HepG2 (cell line): ENCODE results near the gene UPK1A.
A peak's percentile ranks its signal among the peaks of the same experiment; 100 is the strongest.

Source experiments
- ATF2 ChIP-seq: sonication (generic); formaldehyde crosslinking; IDR thresholded peaks from 2 replicates; pipeline ENCODE4 v1.4.0; 2020; ENCODE audit warnings: missing genetic modification reagents
- BRCA1 ChIP-seq: sonication (generic); formaldehyde crosslinking; IDR thresholded peaks from 2 replicates; pipeline ENCODE4 v1.4.0; 2020; ENCODE audit warnings: missing genetic modification reagents
- HOMEZ ChIP-seq: IDR thresholded peaks from 2 replicates; pipeline ENCODE4 v1.6.1; 2016; ENCODE audit warnings: low read depth
- NCOA1 ChIP-seq: sonication (generic); formaldehyde crosslinking; IDR thresholded peaks from 2 replicates; pipeline ENCODE4 v1.9.0; 2021; ENCODE audit warnings: missing genetic modification reagents
- ZNF646 ChIP-seq: sonication (generic); formaldehyde crosslinking; IDR thresholded peaks from 2 replicates; pipeline ENCODE4 v1.9.0; 2021; ENCODE audit warnings: mild to moderate bottlenecking, missing genetic modification reagents
- ZNF713 ChIP-seq: sonication (generic); formaldehyde crosslinking; IDR thresholded peaks from 2 replicates; pipeline ENCODE4 v1.4.0; 2020; ENCODE audit warnings: mild to moderate bottlenecking, missing genetic modification reagents
- TF ChIP-seq, protein P1 (sequence below): sonication (generic); formaldehyde crosslinking; IDR thresholded peaks from 2 replicates; pipeline ENCODE4 v1.8.1; 2022; ENCODE audit warnings: mild to moderate bottlenecking, missing genetic modification reagents
- TF ChIP-seq, protein P2 (sequence below): sonication (generic); formaldehyde crosslinking; IDR thresholded peaks from 2 replicates; pipeline ENCODE4 v1.5.1; 2020; ENCODE audit warnings: missing genetic modification reagents, mild to moderate bottlenecking, borderline replicate concordance
- TF ChIP-seq, protein P3 (sequence below): sonication (generic); formaldehyde crosslinking; IDR thresholded peaks from 2 replicates; pipeline ENCODE4 v1.5.0; 2020; ENCODE audit warnings: mild to moderate bottlenecking, missing genetic modification reagents, moderate library complexity

DNA sequence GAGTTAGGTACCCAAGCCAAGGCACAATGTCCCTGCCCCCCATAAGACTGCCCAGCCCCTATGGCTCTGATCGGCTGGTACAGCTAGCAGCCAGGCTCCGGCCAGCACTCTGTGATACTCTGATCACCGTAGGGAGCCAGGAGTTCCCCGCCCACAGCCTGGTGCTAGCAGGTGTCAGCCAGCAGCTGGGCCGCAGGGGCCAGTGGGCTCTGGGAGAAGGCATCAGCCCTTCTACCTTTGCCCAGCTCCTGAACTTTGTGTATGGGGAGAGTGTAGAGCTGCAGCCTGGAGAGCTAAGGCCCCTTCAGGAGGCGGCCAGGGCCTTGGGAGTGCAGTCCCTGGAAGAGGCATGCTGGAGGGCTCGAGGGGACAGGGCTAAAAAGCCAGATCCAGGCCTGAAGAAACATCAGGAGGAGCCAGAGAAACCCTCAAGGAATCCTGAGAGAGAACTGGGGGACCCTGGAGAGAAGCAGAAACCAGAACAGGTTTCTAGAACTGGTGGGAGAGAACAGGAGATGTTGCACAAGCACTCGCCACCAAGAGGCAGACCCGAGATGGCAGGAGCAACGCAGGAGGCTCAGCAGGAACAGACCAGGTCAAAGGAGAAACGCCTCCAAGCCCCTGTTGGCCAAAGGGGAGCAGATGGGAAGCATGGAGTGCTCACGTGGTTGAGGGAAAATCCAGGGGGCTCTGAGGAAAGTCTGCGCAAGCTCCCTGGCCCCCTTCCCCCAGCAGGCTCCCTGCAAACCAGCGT is 48.5 kb downstream of the UPK1A start:
- TF ChIP-seq BRCA1 (CRISPR knock-in tag) (no peak), ATF2 (no peak), NCOA1 (CRISPR knock-in tag) (no peak), HOMEZ (CRISPR knock-in tag) (no peak), ZNF713 (CRISPR knock-in tag) (no peak), ZNF646 (CRISPR knock-in tag) (no peak)
- TF ChIP-seq, protein P1, sequence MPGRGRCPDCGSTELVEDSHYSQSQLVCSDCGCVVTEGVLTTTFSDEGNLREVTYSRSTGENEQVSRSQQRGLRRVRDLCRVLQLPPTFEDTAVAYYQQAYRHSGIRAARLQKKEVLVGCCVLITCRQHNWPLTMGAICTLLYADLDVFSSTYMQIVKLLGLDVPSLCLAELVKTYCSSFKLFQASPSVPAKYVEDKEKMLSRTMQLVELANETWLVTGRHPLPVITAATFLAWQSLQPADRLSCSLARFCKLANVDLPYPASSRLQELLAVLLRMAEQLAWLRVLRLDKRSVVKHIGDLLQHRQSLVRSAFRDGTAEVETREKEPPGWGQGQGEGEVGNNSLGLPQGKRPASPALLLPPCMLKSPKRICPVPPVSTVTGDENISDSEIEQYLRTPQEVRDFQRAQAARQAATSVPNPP (CRISPR knock-in tag), result no peak
- TF ChIP-seq, protein P2, sequence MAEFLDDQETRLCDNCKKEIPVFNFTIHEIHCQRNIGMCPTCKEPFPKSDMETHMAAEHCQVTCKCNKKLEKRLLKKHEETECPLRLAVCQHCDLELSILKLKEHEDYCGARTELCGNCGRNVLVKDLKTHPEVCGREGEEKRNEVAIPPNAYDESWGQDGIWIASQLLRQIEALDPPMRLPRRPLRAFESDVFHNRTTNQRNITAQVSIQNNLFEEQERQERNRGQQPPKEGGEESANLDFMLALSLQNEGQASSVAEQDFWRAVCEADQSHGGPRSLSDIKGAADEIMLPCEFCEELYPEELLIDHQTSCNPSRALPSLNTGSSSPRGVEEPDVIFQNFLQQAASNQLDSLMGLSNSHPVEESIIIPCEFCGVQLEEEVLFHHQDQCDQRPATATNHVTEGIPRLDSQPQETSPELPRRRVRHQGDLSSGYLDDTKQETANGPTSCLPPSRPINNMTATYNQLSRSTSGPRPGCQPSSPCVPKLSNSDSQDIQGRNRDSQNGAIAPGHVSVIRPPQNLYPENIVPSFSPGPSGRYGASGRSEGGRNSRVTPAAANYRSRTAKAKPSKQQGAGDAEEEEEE (CRISPR knock-in tag), result no peak
- TF ChIP-seq, protein P3, sequence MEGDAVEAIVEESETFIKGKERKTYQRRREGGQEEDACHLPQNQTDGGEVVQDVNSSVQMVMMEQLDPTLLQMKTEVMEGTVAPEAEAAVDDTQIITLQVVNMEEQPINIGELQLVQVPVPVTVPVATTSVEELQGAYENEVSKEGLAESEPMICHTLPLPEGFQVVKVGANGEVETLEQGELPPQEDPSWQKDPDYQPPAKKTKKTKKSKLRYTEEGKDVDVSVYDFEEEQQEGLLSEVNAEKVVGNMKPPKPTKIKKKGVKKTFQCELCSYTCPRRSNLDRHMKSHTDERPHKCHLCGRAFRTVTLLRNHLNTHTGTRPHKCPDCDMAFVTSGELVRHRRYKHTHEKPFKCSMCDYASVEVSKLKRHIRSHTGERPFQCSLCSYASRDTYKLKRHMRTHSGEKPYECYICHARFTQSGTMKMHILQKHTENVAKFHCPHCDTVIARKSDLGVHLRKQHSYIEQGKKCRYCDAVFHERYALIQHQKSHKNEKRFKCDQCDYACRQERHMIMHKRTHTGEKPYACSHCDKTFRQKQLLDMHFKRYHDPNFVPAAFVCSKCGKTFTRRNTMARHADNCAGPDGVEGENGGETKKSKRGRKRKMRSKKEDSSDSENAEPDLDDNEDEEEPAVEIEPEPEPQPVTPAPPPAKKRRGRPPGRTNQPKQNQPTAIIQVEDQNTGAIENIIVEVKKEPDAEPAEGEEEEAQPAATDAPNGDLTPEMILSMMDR (CRISPR knock-in tag), result peak; percentile 38; the same call in 1 of the 2 replicates
